H9 (cell line): ENCODE measurements around the gene ALCAM. TPM values are rescaled to one million over a fixed set of nuclear protein-coding genes. Genes with fewer than 3 reads are reported as not detected.

ENCODE experiments used
- DNase-seq: peaks from one replicate; pipeline ENCODE4 v3.0.0-alpha.2; 2017
- H2AFZ ChIP-seq: one replicate; pipeline ENCODE4 v1.6.1; 2013; ENCODE audit warnings: mild to moderate bottlenecking, low read length, control low read depth, moderate library complexity
- H2AK5ac ChIP-seq: 2 replicates; pipeline ENCODE4 v1.6.1; 2013; ENCODE audit warnings: low read length, control low read depth, mixed read lengths; ENCODE audit not compliant: insufficient read length
- H2BK120ac ChIP-seq: one replicate; pipeline ENCODE4 v1.6.1; 2013; ENCODE audit warnings: low read depth, mild to moderate bottlenecking, low read length, control low read depth, inconsistent platforms; ENCODE audit not compliant: poor library complexity, severe bottlenecking
- H2BK12ac ChIP-seq: 2 replicates; pipeline ENCODE4 v1.6.1; 2013; ENCODE audit warnings: low read length, control low read depth, mixed read lengths, low read depth; ENCODE audit not compliant: insufficient read length
- H2BK15ac ChIP-seq: 2 replicates; pipeline ENCODE4 v1.6.1; 2013; ENCODE audit warnings: low read depth, low read length, control low read depth
- H2BK20ac ChIP-seq: one replicate; pipeline ENCODE4 v1.6.1; 2013; ENCODE audit warnings: low read depth, mild to moderate bottlenecking, low read length, control low read depth, inconsistent platforms; ENCODE audit not compliant: poor library complexity, severe bottlenecking
- H2BK5ac ChIP-seq: 2 replicates; pipeline ENCODE4 v1.6.1; 2013; ENCODE audit warnings: low read length, control low read depth, mixed read lengths; ENCODE audit not compliant: insufficient read length
- H3K14ac ChIP-seq: 2 replicates; pipeline ENCODE4 v1.6.1; 2013; ENCODE audit warnings: low read length, control low read depth; ENCODE audit not compliant: insufficient read depth
- H3K18ac ChIP-seq: 2 replicates; pipeline ENCODE4 v1.6.1; 2013; ENCODE audit warnings: low read depth, mild to moderate bottlenecking, mixed read lengths, low read length, control low read depth; ENCODE audit not compliant: insufficient read length
- H3K23ac ChIP-seq: 2 replicates; pipeline ENCODE4 v1.6.1; 2013; ENCODE audit warnings: low read length, control low read depth, mixed read lengths, low read depth; ENCODE audit not compliant: insufficient read length
- H3K23me2 ChIP-seq: 2 replicates; pipeline ENCODE4 v1.6.1; 2013; ENCODE audit warnings: low read depth, mild to moderate bottlenecking, mixed read lengths, low read length, control low read depth; ENCODE audit not compliant: insufficient read length, poor library complexity, severe bottlenecking
- H3K27ac ChIP-seq: 2 replicates; pipeline ENCODE4 v1.5.1; 2013; ENCODE audit warnings: low read length, control low read depth, mixed read lengths, low read depth; ENCODE audit not compliant: insufficient read length
- H3K27me3 ChIP-seq: 2 replicates; pipeline ENCODE4 v1.6.1; 2013; ENCODE audit warnings: low read length, control low read depth, inconsistent platforms; ENCODE audit not compliant: insufficient read depth
- H3K4ac ChIP-seq: 2 replicates; pipeline ENCODE4 v1.6.1; 2013; ENCODE audit warnings: low read depth, mild to moderate bottlenecking, control low read depth, inconsistent platforms, low read length, moderate library complexity
- H3K4me1 ChIP-seq: 2 replicates; pipeline ENCODE4 v1.6.1; 2013; ENCODE audit warnings: low read length, control low read depth, inconsistent platforms; ENCODE audit not compliant: insufficient read depth
- H3K4me2 ChIP-seq: 2 replicates; pipeline ENCODE4 v1.6.1; 2013; ENCODE audit warnings: low read length, control low read depth, mixed read lengths; ENCODE audit not compliant: insufficient read length, insufficient read depth
- H3K56ac ChIP-seq: 2 replicates; pipeline ENCODE4 v1.6.1; 2013; ENCODE audit warnings: low read depth, mild to moderate bottlenecking, mixed read lengths, low read length, control low read depth; ENCODE audit not compliant: insufficient read length
- H3K79me1 ChIP-seq: 2 replicates; pipeline ENCODE4 v1.6.1; 2013; ENCODE audit warnings: low read depth, mild to moderate bottlenecking, moderate library complexity, low read length, control low read depth, inconsistent platforms; ENCODE audit not compliant: insufficient read depth, poor library complexity, severe bottlenecking
- H3K79me2 ChIP-seq: 2 replicates; pipeline ENCODE4 v1.6.1; 2013; ENCODE audit warnings: low read length, control low read depth, inconsistent platforms; ENCODE audit not compliant: insufficient read depth
- H3K9ac ChIP-seq: 2 replicates; pipeline ENCODE4 v1.6.1; 2013; ENCODE audit warnings: low read length, control low read depth, mixed read lengths; ENCODE audit not compliant: insufficient read length; ENCODE audit errors: extremely low read depth
- H3K9me3 ChIP-seq: one replicate; pipeline ENCODE4 v1.6.1; 2013; ENCODE audit warnings: low read depth, low read length, inconsistent platforms; ENCODE audit not compliant: control insufficient read depth
- H3T11ph ChIP-seq: one replicate; pipeline ENCODE4 v1.6.1; 2013; ENCODE audit warnings: mild to moderate bottlenecking, low read length, control low read depth, inconsistent platforms
- H4K20me1 ChIP-seq: one replicate; pipeline ENCODE4 v1.6.1; 2013; ENCODE audit not compliant: control insufficient read depth, insufficient read length, insufficient read depth
- H4K5ac ChIP-seq: 2 replicates; pipeline ENCODE4 v1.6.1; 2013; ENCODE audit warnings: low read depth, mild to moderate bottlenecking, mixed read lengths, low read length, control low read depth; ENCODE audit not compliant: insufficient read length
- H4K8ac ChIP-seq: replicated peaks from 2 replicates; pipeline ENCODE4 v1.6.1; 2013; ENCODE audit warnings: low read length, control low read depth, mixed read lengths, low read depth; ENCODE audit not compliant: insufficient read length
- H4K91ac ChIP-seq: 2 replicates; pipeline ENCODE4 v1.6.1; 2013; ENCODE audit warnings: low read depth, mild to moderate bottlenecking, moderate library complexity, mixed read lengths, low read length, control low read depth; ENCODE audit not compliant: insufficient read length
- H3K27ac Mint-ChIP-seq, 3 experiments: 2 replicates in 2 of 3; 3 replicates in 1 of 3; pipeline ENCODE4 v1.8.0; 2020 to 2021; ENCODE audit warnings: mixed read lengths in 3 of 3, mild to moderate bottlenecking in 1 of 3, moderate library complexity in 1 of 3
- H3K27me3 Mint-ChIP-seq: 2 replicates; pipeline ENCODE4 v1.8.0; 2021; ENCODE audit warnings: low read depth, mild to moderate bottlenecking, moderate library complexity, mixed read lengths
- H3K36me3 Mint-ChIP-seq, 3 experiments: 2 replicates in 2 of 3; 3 replicates in 1 of 3; pipeline ENCODE4 v1.8.0; 2020 to 2021; ENCODE audit warnings: low read depth in 3 of 3, mixed read lengths in 3 of 3; ENCODE audit not compliant: insufficient read depth in 1 of 3
- H3K4me1 Mint-ChIP-seq, 2 experiments: 2 replicates each; pipeline ENCODE4 v1.8.0; 2020; ENCODE audit warnings: mixed read lengths in 2 of 2
- H3K4me3 Mint-ChIP-seq, 2 experiments: 2 replicates in 1 of 2; 3 replicates in 1 of 2; pipeline ENCODE4 v1.8.0; 2020 to 2021; ENCODE audit warnings: mild to moderate bottlenecking in 2 of 2, mixed read lengths in 2 of 2, moderate library complexity in 1 of 2
- H3K9me3 Mint-ChIP-seq, 2 experiments: 2 replicates in 1 of 2; 3 replicates in 1 of 2; pipeline ENCODE4 v1.8.0; 2020; ENCODE audit warnings: mild to moderate bottlenecking in 2 of 2, mixed read lengths in 2 of 2, moderate library complexity in 1 of 2
- WGBS: extraction: QIAGEN DNeasy Blood & Tissue Kit; methylation state at CpG from one replicate; pipeline ENCODE4 v1.1.7; 2013; ENCODE audit warnings: missing lambda C conversion rate, low lambda C conversion rate, mixed read lengths; ENCODE audit not compliant: insufficient read length; ENCODE audit errors: extremely low coverage; 5-methylcytosine and 5-hydroxymethylcytosine counted together
- total RNA-seq: library from RNA; stranded (reverse); gene quantifications from 2 replicates; pipeline ENCODE4 v1.2.1, GENCODE V29; 2021
- TF ChIP-seq, protein P1 (sequence below): fragments of 200-600 bp; sonication (generic); conservative IDR thresholded peaks from 3 replicates; pipeline ENCODE4 v1.8.0; 2021; ENCODE audit warnings: antibody characterized with exemption, mild to moderate bottlenecking

The ALCAM gene
- total RNA-seq, 1 experiment from 2014 or later = 43.7 TPM

DNA sequence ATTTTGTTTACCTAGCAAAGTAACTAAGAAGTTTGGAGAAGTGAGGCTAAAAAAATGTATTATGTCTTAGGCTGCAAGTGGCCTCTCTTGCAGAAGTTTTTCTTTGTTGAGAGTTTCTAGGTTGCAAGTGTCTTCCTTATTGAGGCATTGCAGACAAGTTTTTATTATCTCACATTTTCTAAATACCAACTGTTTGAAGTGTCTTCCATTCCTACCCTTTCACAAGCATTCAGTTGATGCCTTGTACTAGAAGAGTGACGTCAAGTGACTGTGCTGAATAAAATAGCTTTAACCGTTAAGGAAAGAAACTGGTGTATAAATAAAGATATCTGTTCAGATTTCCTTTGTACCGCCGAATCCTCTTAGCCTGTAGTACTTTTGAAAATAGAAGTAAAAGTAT is 123.3 kb downstream of the ALCAM start:
- H3K23ac ChIP-seq = no peak overlapping the region
- H2AFZ ChIP-seq = no peak overlapping the region
- no peak overlapping the region for H2BK120ac ChIP-seq
- TF ChIP-seq, protein P1, sequence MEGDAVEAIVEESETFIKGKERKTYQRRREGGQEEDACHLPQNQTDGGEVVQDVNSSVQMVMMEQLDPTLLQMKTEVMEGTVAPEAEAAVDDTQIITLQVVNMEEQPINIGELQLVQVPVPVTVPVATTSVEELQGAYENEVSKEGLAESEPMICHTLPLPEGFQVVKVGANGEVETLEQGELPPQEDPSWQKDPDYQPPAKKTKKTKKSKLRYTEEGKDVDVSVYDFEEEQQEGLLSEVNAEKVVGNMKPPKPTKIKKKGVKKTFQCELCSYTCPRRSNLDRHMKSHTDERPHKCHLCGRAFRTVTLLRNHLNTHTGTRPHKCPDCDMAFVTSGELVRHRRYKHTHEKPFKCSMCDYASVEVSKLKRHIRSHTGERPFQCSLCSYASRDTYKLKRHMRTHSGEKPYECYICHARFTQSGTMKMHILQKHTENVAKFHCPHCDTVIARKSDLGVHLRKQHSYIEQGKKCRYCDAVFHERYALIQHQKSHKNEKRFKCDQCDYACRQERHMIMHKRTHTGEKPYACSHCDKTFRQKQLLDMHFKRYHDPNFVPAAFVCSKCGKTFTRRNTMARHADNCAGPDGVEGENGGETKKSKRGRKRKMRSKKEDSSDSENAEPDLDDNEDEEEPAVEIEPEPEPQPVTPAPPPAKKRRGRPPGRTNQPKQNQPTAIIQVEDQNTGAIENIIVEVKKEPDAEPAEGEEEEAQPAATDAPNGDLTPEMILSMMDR = no peak
- no peak overlapping the region for H4K8ac ChIP-seq
- no peak overlapping the region for H3T11ph ChIP-seq
- no peak overlapping the region for H3K56ac ChIP-seq
- no peak overlapping the region for H2BK12ac ChIP-seq
- H3K23me2 ChIP-seq = no peaks in the 10 kb centered on the region
- no peaks in the 10 kb centered on the region; the same call in 1 of the 2 replicates for H3K27me3 Mint-ChIP-seq
- no peak overlapping the region for H4K5ac ChIP-seq
- no peak overlapping the region for H2BK15ac ChIP-seq
- H3K18ac ChIP-seq = no peak overlapping the region
- DNase-seq = no peak
- H3K27me3 ChIP-seq = no peaks in the 10 kb centered on the region
- peaks cover 9% of the 10 kb centered on the region in 2 experiments for H3K4me1 Mint-ChIP-seq
- H3K27ac Mint-ChIP-seq = no peak overlapping the region
- H3K9ac ChIP-seq = no peak overlapping the region
- H4K91ac ChIP-seq = no peak overlapping the region
- H3K4ac ChIP-seq = no peak overlapping the region
- no peak overlapping the region for H3K4me3 Mint-ChIP-seq
- no peak overlapping the region for H3K14ac ChIP-seq
- H2BK5ac ChIP-seq = no peak overlapping the region
- H3K36me3 Mint-ChIP-seq = peaks cover 29 to 44% (median 39%) of the 10 kb centered on the region in 3 experiments
- no peaks in the 10 kb centered on the region for H3K79me1 ChIP-seq
- peaks cover 10% of the 10 kb centered on the region for H3K9me3 ChIP-seq
- H3K4me1 ChIP-seq = no peaks in the 10 kb centered on the region; the same call in 1 of the 2 replicates
- H2AK5ac ChIP-seq = no peak overlapping the region
- no peaks in the 10 kb centered on the region for H4K20me1 ChIP-seq
- no peak overlapping the region for H3K4me2 ChIP-seq
- WGBS = no CpG with 5 or more reads among the region's 4 CpGs
- H3K79me2 ChIP-seq = no peaks in the 10 kb centered on the region
- H3K9me3 Mint-ChIP-seq = peaks cover 30 to 40% of the 10 kb centered on the region in 2 experiments
- no peak overlapping the region for H3K27ac ChIP-seq
- no peak overlapping the region for H2BK20ac ChIP-seq
